Anterior cingulate cortex (tissue), 58 donors: Measurements from ENCODE around the gene MBOAT2.

ENCODE experiments used
- DNase-seq, 58 donors: peaks; one replicate each; lab custom pipeline; 2025; lab: John Stamatoyannopoulos, UW

The MBOAT2 gene

GRCh38 chr2:9018534-9018933 lies 15.1 kb upstream of the MBOAT2 start:
- DNase-seq, result no peak

GRCh38 chr2:9018109-9018508 lies 14.6 kb upstream of the MBOAT2 start:
- no peak for DNase-seq

DNA sequence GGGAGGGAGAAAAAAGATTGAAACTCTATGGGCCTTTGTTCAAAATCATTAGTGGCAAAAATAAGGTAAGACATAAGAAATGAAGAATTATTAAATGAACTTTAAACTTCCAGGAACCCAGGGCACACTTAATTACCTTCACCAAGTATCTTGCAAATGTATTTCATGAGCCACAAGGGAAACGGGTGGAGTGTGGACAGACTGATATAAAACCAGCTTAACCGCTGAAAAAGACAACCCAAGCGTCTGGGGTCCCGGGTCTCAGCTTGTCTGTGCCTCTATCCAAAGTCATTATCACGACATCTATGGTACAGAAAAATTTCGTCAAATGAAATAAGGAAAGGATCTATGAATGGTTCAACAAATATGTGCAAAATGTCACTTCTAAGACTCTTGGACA lies 13.9 kb upstream of the MBOAT2 start:
- DNase-seq, result no peak

GRCh38 chr2:9015998-9016397 lies 12.5 kb upstream of the MBOAT2 start:
- DNase-seq, result no peak

DNA sequence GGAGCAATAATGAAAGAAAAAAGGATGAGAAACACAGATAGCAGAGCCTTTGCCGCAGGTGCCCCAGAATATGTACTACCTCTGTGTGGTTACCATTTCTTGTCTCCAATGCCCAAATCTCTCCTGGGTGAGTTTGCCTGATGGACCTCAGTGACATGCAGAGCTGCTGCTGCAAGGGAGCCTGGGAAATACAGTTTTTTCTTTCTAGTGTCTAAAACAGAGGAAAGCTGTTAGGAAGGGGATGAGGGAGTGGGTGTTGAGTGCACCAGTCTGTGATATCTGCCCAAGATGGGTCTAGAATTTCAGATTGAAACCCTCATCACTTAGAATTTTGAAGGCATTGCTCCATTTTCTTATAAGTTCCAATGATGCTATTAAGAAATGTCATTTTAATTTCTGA lies 9.9 kb upstream of the MBOAT2 start:
- no peak for DNase-seq

DNA sequence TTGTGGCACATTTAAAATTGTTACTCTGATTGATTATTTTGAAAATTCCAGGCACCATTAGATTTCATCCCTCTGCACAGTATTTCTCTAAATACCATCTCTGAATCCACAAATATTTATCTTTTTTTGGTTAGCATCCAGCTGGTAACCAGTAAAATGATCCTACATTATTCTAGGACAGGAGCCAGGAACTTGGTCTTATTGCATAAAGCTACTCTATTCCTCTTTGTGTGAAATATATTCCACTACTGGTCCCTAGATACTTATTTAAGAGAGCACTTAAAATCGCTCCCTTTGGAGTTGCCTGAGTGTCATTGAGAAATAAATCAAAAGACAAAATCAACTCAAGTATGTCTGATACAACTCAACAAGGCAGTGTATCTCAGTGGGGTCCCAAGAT lies 7.4 kb upstream of the MBOAT2 start:
- no peak for DNase-seq

DNA sequence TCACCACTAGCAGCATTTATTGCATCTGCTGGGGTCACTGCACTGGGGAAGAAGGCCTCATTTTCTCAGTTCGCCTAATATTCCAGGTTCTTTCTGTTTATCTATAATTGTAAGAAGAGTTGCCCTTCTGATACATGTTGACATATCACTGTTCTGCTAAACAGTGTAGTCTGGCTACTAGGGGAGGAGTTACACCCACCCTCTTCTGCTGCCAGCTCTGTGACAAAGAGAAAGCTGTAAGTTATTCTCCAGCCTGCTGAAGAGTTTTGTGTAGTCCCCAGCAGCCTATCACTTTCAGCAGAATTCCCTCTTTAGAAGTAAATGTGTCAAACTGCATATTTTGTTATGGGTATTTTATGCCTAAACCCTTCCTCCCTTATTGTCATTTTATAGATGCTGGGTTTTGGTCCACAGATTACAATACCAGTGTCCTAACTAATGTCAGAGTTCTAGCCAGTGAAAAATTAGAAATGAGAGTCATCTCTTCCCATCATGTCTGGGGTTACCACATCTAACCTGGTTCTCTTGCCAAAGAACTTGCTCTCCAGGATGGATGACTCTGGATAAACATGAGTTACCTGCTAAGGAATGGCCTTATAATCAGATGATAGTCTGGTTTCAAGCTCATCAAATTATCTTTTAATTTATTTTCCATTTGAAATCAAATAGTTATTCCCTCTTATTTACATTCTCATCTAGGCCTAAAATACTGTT lies 5.6 kb upstream of the MBOAT2 start:
- DNase-seq, result no peak

GRCh38 chr2:9006368-9006767 lies 2.9 kb upstream of the MBOAT2 start:
- no peak for DNase-seq

GRCh38 chr2:9004338-9005204 lies 1.1 kb upstream of the MBOAT2 start:
- peak in 3 of 58 donors; percentile 46 to 55 (median 51) for DNase-seq

DNA sequence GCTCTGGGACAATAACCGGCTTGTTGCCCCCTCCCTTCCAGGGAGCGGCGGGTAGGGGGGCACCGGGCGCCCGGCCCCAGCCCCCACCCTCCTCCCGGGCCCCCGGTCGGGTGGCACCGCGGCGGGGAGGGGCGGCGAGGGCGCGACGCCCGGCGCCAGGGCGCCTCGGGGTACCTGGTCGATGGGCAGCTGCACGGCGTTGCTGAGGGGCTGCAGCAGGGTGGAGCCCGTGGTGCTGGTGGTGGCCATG lies 193 bp downstream of the MBOAT2 start:
- no peak for DNase-seq

GRCh38 chr2:9002637-9003365 lies 683 bp downstream of the MBOAT2 start:
- peak in 17 of 58 donors; percentile 10 to 61 (median 28) for DNase-seq

DNA sequence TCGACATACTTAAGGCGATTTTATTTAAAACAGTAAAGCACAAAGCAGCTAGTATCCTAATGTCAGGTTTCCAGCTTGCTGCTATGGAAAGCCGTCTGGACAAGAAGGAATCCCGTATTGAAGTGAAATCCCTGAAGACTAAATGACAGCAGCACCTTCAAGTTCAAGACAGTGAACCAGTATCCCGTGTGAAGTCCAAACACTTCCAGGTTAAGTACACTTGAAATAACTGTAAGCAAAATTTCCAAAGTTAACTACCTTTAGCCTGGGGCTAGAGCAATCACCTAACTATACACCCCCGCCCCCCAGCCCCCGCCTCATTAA lies 1.2 kb downstream of the MBOAT2 start:
- DNase-seq, result no peak

- no peak for DNase-seq
These were observed 1.7 kb downstream of the MBOAT2 start for GRCh38 chr2:9001778-9002177.

- DNase-seq, result no peak
These were observed 2.3 kb downstream of the MBOAT2 start for GRCh38 chr2:9001229-9001628.

DNA sequence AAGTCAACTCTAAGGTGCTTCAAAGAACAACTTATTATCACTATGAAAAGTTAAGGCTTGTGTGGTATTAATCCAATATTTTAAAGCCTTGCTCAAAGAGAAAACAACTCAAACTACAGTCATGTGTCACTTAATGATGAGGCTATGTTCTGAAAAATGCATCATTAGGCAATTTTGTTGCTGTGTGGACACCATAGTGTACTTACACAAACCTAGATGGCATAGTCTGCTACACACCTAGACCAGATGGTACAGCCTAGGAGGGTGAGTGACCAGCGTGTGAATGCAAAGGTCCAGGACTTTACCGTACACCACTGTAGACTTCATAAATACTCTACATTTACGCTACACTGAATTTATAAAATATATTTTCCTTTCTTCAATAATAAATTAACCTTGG lies 3.0 kb downstream of the MBOAT2 start:
- DNase-seq, result no peak

DNA sequence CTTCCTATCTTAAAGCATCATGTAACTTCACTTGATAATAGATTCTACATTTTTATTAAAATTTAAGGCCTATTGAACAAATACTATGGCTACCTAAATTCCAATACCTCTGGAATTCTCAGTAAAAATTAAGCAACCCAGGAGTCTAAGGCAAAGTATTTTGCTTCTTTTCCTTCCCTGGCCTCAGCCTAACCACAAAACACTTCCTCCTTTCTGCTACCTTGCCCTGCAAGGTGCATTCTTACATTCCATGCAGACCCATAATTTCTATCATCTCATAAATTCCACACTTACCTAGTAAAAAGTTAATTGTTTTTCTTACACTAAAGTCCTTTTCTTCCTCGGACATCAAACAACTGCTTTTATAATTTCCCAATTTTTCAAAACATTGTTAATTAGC lies 3.7 kb downstream of the MBOAT2 start:
- no peak for DNase-seq

DNA sequence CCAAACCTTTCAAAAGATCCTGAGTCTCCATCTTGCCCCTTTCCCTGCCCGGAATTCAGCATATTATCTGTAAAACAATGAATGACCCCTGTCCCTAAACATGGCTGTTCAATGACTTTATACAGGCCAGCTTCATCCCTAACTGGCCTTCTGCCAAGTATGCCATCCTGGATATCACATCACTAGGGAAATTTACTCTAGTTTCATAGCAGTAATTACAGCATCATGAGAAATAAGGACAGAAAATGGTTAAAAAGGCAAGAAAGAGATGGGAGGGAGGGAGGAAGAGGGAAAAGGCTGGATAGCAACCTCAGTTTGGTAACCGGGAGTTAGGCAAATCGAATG lies 4.4 kb downstream of the MBOAT2 start:
- peak in 1 of 58 donors; percentile 19 for DNase-seq

DNA sequence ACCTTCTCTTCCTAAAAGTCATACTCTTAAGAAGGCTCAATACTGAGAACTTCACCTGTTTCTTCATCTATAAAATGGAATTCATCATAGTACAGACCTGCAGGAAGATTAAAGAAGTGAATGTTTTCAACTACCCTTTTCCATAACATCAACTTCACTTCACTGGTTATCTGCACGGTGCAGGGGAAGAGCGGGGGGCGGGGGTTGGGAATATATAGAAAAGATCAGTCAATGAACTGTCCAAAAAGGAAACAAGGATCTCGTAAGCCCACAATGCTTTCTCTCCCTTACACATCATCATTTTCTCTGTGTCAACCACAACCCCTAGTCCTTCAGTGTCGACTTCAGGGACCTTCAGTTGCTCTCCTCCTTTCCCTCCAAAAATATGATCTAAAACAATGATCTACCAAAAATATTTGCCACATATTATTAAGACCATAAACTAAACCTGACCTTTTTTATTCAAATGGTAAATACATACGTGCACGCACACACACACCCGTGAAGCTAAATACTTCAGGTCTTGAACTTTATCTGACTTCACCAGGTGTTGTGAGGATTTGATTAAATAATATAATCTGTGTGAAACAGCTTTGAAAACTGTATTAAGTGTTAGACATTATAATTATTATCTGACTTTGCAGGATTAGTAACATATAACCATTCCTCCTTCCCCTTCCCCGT lies 4.9 kb downstream of the MBOAT2 start:
- DNase-seq, result no peak

- DNase-seq, result no peak
These were observed 5.9 kb downstream of the MBOAT2 start for GRCh38 chr2:8997631-8998030.

GRCh38 chr2:8997108-8997507 lies 6.4 kb downstream of the MBOAT2 start:
- no peak for DNase-seq

- no peak for DNase-seq
These were observed 7.5 kb downstream of the MBOAT2 start for GRCh38 chr2:8996006-8996405.
